Kidney epithelial cell (primary cell): ENCODE results near the gene CELA2B. TPM values are rescaled to one million over a fixed set of nuclear protein-coding genes. Genes with fewer than 3 reads are reported as not detected.
"Not testable (repeated sequence)": the region's sequence is repeated elsewhere in the genome, so short reads cannot be mapped to it uniquely, and the experiment has no call there.

Experiments used
- DNase-seq: peaks from one replicate; pipeline ENCODE4 v3.0.0-alpha.2; 2010; ENCODE audit warnings: low read depth
- H3K27me3 ChIP-seq: 2 replicates; pipeline ENCODE4 v1.6.0; 2011; ENCODE audit warnings: low read length; ENCODE audit not compliant: control insufficient read depth, insufficient read depth
- H3K36me3 ChIP-seq: 2 replicates; pipeline ENCODE4 v1.5.1; 2011; ENCODE audit warnings: low read length; ENCODE audit not compliant: control insufficient read depth, insufficient read depth
- H3K4me3 ChIP-seq: 2 replicates; pipeline ENCODE4 v1.5.1; 2011; ENCODE audit warnings: low read depth, mild to moderate bottlenecking, control low read depth, low read length
- total RNA-seq: library from RNA; depleted of rRNA; stranded (reverse); fragments of >200 nt; gene quantifications from 2 replicates; pipeline ENCODE4 v1.2.3, GENCODE V29; 2015
- TF ChIP-seq, protein P1 (sequence below): IDR thresholded peaks from 2 replicates; pipeline ENCODE4 v1.5.1; 2011; ENCODE audit warnings: mild to moderate bottlenecking, moderate library complexity, low read length, control low read depth, inconsistent platforms; ENCODE audit not compliant: insufficient read depth, poor library complexity, severe bottlenecking

CELA2B gene
- total RNA-seq, 1 donor from 2014 or later: not detected

DNA sequence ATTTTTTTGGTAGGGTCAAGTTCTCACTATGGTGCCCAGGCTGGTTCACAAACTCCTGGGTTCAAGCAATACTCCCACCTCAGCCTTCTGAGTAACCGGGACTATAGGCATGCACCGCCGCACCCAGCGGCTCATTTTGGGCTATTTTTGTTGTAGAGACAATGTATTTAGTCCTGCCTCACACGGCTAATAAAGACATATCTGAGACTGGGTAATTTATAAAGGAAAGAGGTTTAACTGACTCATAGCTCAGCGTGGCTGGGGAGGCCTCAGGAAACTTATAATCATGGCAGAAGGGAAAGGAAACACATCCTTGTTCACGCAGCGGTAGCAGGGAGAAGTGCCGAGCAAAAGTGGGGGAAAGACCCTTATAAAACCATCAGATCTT lies 15.2 kb upstream of the CELA2B start:
- TF ChIP-seq, protein P1, sequence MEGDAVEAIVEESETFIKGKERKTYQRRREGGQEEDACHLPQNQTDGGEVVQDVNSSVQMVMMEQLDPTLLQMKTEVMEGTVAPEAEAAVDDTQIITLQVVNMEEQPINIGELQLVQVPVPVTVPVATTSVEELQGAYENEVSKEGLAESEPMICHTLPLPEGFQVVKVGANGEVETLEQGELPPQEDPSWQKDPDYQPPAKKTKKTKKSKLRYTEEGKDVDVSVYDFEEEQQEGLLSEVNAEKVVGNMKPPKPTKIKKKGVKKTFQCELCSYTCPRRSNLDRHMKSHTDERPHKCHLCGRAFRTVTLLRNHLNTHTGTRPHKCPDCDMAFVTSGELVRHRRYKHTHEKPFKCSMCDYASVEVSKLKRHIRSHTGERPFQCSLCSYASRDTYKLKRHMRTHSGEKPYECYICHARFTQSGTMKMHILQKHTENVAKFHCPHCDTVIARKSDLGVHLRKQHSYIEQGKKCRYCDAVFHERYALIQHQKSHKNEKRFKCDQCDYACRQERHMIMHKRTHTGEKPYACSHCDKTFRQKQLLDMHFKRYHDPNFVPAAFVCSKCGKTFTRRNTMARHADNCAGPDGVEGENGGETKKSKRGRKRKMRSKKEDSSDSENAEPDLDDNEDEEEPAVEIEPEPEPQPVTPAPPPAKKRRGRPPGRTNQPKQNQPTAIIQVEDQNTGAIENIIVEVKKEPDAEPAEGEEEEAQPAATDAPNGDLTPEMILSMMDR: no peak
- Histone ChIP-seq H3K4me3 (no peak overlapping the region), H3K36me3 (no peaks in the 10 kb centered on the region), H3K27me3 (no peaks in the 10 kb centered on the region)
- no peak for DNase-seq

DNA sequence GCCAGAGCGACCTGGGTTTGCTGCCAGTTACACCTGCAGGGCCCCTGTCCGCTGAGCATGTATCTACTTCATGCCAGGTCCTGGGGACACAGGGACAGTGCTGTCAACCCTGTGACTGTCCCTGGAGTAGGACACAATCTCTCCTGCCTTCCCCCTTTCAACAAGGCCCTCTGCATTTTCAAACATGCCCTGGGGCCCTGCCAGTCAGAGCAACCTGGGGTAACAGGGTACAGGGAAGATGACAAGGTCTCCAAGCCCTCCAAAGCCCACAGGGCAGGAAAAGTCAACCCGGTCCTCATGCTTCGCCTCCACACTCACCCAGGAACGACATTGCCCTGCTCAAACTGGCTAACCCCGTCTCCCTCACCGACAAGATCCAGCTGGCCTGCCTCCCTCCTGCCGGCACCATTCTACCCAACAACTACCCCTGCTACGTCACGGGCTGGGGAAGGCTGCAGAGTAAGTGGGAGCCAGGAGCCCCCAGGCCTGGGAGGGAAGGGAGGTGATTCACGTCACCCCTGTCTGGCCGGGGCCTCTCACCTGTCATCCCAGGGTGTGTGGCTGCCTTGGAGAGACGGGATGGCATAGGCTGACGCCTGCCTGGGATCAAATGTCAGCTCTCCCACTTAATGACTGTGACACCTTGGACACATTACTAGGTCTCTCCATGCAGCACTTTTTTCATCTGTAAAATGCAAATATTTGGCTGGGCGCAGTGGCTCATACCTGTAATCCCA lies 12.7 kb upstream of the CELA2B start:
- not testable (repeated sequence) for H3K4me3 ChIP-seq, H3K36me3 ChIP-seq, DNase-seq, H3K27me3 ChIP-seq

DNA sequence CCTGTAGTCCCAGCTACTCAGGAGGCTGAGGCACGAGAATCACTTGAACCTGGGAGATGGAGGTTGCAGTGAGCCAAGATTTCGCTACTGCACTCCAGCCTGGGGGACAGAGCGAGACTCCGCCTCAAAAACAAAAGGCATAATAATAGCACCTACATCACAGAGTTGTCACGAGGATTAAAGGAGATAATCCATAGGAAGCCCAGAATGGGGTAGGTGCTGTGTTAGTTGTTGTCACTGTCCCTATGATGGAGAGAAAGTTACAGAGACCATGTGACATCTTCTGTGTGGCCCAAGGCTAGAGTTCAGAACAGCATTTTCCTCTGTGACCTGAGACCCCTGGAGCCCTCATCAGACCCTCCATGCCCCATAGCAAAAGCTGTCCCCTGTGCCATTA lies 12.0 kb upstream of the CELA2B start:
- not testable (repeated sequence) for H3K4me3 ChIP-seq, H3K27me3 ChIP-seq, DNase-seq, H3K36me3 ChIP-seq

DNA sequence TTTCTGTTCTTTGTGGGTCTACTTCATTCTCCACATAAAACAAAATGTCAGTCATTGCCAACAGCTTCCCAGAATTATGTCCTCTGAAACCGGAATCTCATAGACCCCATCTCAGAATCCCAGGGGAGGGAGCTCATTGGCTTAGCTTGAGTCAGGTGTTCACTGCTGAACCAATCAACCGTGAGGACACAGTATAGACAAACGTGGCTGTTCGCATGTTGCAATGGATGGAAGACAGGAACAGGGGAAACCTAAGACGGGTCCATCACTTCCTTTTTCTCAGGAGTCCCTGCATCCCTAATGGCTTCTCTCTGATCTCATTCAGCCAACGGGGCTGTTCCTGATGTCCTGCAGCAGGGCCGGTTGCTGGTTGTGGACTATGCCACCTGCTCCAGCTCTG lies 10.2 kb upstream of the CELA2B start:
- no peaks in the 10 kb centered on the region for H3K36me3 ChIP-seq
- no peaks in the 10 kb centered on the region for H3K27me3 ChIP-seq
- no peak overlapping the region for H3K4me3 ChIP-seq
- TF ChIP-seq, protein P1: no peak
- no peak for DNase-seq

DNA sequence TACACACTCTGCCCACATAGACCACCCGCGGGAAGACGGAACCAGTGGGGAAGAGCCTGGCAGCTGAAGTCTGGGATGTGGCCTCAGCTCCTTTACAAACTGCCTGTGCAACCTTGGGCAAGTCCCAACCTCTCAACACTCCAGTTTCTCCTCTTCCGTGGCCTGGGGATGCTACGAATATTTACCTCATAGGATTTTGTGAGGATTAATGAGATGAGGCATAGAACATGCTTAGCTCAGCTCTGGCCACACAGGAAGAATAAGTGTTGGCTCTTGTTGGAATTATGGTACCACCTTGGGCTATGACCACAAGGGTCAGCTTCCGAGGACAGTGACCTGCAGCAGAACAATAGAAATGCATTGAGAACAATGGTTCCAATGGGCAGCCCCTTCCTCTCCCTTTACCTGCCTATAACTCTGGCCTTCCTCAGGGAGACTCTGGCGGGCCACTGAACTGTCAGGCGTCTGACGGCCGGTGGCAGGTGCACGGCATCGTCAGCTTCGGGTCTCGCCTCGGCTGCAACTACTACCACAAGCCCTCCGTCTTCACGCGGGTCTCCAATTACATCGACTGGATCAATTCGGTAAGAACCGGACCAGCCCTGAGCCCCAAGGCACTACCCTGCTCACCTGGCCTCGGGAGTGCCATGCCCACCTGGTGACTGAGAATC lies 8.8 kb upstream of the CELA2B start:
- H3K27me3 ChIP-seq, H3K4me3 ChIP-seq, DNase-seq, H3K36me3 ChIP-seq: not testable (repeated sequence)

DNA sequence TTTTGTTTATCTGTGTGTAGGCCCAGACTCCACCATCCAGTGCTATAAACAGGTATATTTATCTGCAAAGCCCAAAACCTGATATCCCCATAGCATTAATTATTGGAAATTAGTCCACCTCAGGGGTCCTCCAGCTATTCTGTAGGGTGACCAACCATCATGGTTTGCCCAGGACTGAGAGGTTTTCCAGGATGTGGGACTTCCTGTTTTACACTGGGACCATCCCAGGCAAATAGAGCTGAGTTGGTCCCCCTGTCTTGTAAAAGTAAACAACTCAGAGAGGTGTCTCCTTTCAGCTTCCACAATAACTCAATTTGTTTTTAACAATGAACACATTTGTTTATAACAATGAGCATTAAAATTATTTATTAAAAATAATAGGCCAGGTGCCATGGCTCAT lies 7.8 kb upstream of the CELA2B start:
- DNase-seq: no peak
- no peaks in the 10 kb centered on the region for H3K27me3 ChIP-seq

DNA sequence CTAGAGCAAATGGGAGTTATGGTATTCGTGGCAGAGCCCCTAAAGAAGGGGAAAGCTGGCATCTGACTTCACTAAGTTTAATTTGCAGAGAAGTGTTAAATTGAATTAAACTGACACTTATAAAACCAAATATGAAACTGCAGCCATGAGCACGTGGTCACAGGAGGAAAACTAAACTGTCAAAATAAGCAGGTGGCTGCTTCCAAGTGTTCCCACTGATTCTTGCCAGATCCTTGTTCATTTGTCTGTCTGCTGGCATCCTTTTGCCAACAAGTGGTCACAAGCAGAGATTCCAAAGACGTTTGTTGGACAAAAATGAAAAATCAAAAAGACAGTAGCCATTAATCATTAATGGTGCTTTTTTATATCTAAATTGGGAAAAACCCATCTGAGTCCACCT lies 6.5 kb upstream of the CELA2B start:
- Histone ChIP-seq H3K4me3 (no peak overlapping the region), H3K36me3 (no peaks in the 10 kb centered on the region), H3K27me3 (no peaks in the 10 kb centered on the region)
- TF ChIP-seq, protein P1: no peak
- DNase-seq: no peak

More for the DNA sequence above, 7.8 kb upstream of the CELA2B start:
- TF ChIP-seq, protein P1: no peak
- no peaks in the 10 kb centered on the region for H3K36me3 ChIP-seq
- H3K4me3 ChIP-seq: no peak overlapping the region

DNA sequence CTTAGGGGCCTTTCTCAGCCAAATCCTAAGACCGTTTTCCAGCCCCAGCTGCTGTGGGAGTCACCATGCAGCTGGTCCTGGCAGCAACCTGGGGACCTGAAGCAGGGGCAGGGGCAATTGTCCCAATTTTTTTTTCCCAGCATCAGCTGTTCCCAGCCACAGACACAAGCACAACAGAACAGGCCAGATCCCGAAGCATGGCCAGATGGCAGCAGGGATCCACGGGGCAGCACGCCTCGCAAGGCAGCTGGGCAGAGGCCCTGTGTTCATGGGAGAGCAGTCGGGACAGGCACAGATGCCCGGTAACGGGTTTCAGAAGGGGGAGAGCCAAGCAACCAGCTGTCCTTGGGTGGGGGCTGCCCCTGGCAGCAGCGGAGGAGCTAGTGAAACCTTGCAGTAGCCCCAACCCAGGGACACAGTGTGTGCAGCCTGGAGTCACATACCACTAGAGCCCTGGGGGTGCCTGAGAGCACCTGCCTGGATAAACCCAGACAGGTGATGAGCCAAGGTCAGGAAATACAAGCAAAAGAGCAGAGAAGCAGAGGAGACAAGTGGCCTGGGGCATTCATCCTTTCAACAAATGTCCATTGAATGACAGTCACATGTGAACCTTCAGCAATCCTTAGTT lies 6.0 kb upstream of the CELA2B start:
- not testable (repeated sequence) for H3K27me3 ChIP-seq, DNase-seq, H3K4me3 ChIP-seq, H3K36me3 ChIP-seq

DNA sequence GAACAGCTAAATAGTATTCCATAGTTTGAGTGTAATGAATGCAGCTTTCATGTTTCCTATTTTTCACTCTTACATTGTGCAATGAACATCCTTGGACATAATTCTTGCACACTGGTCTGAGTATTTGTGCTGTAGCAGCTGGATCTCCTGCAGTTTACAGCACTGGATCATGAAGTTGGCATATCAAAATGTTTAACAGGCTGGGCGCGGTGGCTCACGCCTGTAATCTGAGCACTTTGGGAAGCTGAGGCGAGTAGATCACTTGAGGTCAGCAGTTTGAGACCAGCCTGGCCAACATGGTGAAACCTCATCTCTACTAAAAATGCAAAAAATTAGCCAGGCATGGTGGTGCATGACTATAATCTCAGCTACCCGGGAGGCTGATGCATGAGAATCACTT lies 4.8 kb upstream of the CELA2B start:
- not testable (repeated sequence) for DNase-seq, H3K27me3 ChIP-seq, H3K36me3 ChIP-seq, H3K4me3 ChIP-seq

DNA sequence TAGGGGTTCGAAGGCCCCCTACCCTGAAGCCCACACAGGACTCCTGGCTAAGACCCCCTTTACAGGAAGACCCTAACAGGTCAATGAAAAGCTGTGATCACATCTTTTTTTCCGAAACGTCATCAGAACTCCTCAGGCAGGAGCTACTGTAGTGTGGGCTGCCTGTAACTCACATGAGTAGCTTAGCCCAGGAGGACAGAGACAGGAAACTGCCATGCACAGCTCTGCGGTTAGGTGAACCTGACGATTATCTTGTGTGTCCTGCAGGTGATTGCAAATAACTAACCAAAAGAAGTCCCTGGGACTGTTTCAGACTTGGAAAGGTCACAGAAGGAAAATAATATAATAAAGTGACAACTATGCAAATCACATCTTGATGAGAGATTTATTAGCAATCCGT lies 4.2 kb upstream of the CELA2B start:
- H3K4me3 ChIP-seq, H3K27me3 ChIP-seq, H3K36me3 ChIP-seq, DNase-seq: not testable (repeated sequence)
